ENCODE results near the gene ADAMTS7. TPM values are rescaled to one million over a fixed set of nuclear protein-coding genes. Genes with fewer than 3 reads are reported as not detected.

ADAMTS7 gene
- total RNA-seq, 1 donor from 2014 or later: 25.5 TPM

- FAIRE-seq (no peak), DNase-seq (ENCODE audit: low read depth) (no peak)
- Mint-ChIP-seq H3K27ac (ENCODE audit: unreplicated experiment) (no peak overlapping the region), H3K36me3 (ENCODE audit: low read depth, unreplicated experiment) (no peaks in the 10 kb centered on the region), H3K4me3 (ENCODE audit: unreplicated experiment) (no peak overlapping the region), H3K27me3 (ENCODE audit: low read depth, unreplicated experiment) (peaks cover 22% of the 10 kb centered on the region), H3K4me1 (ENCODE audit: low read depth, unreplicated experiment) (peaks cover 22% of the 10 kb centered on the region), H3K9me3 (ENCODE audit: unreplicated experiment) (no peaks in the 10 kb centered on the region)
- Histone ChIP-seq H3K27ac (ENCODE audit: low read depth, low read length) (no peak overlapping the region), H3K4me3 (ENCODE audit: insufficient read depth, low read depth, low read length) (no peak overlapping the region), H3K27me3 (ENCODE audit: insufficient read depth, low read length) (no peaks in the 10 kb centered on the region), H3K36me3 (ENCODE audit: insufficient read depth, low read length) (no peaks in the 10 kb centered on the region), H4K20me1 (ENCODE audit: insufficient read depth, low read length) (no peaks in the 10 kb centered on the region), H3K4me1 (ENCODE audit: insufficient read depth, low read length) (peaks cover 16% of the 10 kb centered on the region), H3K79me2 (ENCODE audit: insufficient read depth, low read length) (no peaks in the 10 kb centered on the region), H3K9ac (ENCODE audit: low read length) (no peak overlapping the region), H2AFZ (ENCODE audit: low read depth, low read length) (no peak overlapping the region), H3K4me2 (ENCODE audit: low read length) (no peak overlapping the region), H3K9me3 (ENCODE audit: insufficient read depth, low read depth, low read length) (no peaks in the 10 kb centered on the region)
- TF ChIP-seq EZH2 (IDR thresholded peaks at IDR 0.05; ENCODE audit: insufficient read depth, low read length) (no peak), CTCF (IDR thresholded peaks at IDR 0.05; ENCODE audit: insufficient read depth, low read depth, low read length) (no peak)
Measured at GRCh38 chr15:78752492-78753358, 58.5 kb downstream of the ADAMTS7 start.

GRCh38 chr15:78751602-78751979, 59.7 kb downstream of the ADAMTS7 start:
- DNase-seq (ENCODE audit: low read depth): no peak
- H3K9me3 Mint-ChIP-seq (ENCODE audit: unreplicated experiment): no peaks in the 10 kb centered on the region

More at GRCh38 chr15:78751602-78751979, 59.7 kb downstream of the ADAMTS7 start:
- Histone ChIP-seq H3K27ac (ENCODE audit: low read depth, low read length) (no peak overlapping the region), H4K20me1 (ENCODE audit: insufficient read depth, low read length) (no peaks in the 10 kb centered on the region), H3K4me3 (ENCODE audit: insufficient read depth, low read depth, low read length) (no peak overlapping the region), H3K36me3 (ENCODE audit: insufficient read depth, low read length) (no peaks in the 10 kb centered on the region), H3K4me1 (ENCODE audit: insufficient read depth, low read length) (peaks cover 7% of the 10 kb centered on the region), H3K9ac (ENCODE audit: low read length) (no peak overlapping the region), H2AFZ (ENCODE audit: low read depth, low read length) (no peak overlapping the region), H3K79me2 (ENCODE audit: insufficient read depth, low read length) (no peaks in the 10 kb centered on the region), H3K4me2 (ENCODE audit: low read length) (no peak overlapping the region), H3K9me3 (ENCODE audit: insufficient read depth, low read depth, low read length) (no peaks in the 10 kb centered on the region), H3K27me3 (ENCODE audit: insufficient read depth, low read length) (no peaks in the 10 kb centered on the region)
- peaks cover 13% of the 10 kb centered on the region for H3K4me1 Mint-ChIP-seq (ENCODE audit: low read depth, unreplicated experiment)
- no peak overlapping the region for H3K4me3 Mint-ChIP-seq (ENCODE audit: unreplicated experiment)
- FAIRE-seq: no peak
- TF ChIP-seq EZH2 (IDR thresholded peaks at IDR 0.05; ENCODE audit: insufficient read depth, low read length) (no peak), CTCF (IDR thresholded peaks at IDR 0.05; ENCODE audit: insufficient read depth, low read depth, low read length) (no peak)
- H3K27me3 Mint-ChIP-seq (ENCODE audit: low read depth, unreplicated experiment): peaks cover 22% of the 10 kb centered on the region
- no peak overlapping the region for H3K27ac Mint-ChIP-seq (ENCODE audit: unreplicated experiment)
- no peaks in the 10 kb centered on the region for H3K36me3 Mint-ChIP-seq (ENCODE audit: low read depth, unreplicated experiment)
